Fibroblast of villous mesenchyme (primary cell): Measurements from ENCODE around the gene AQP3. TPM values are rescaled to one million over a fixed set of nuclear protein-coding genes. Genes with fewer than 3 reads are reported as not detected.
A peak's percentile ranks its signal among the peaks of the same experiment; 100 is the strongest.
"Not testable (repeated sequence)": the region's sequence is repeated elsewhere in the genome, so short reads cannot be mapped to it uniquely, and the experiment has no call there.

Experiments
- DNase-seq: peaks from one replicate; pipeline ENCODE4 v3.0.0-alpha.2; 2010; ENCODE audit warnings: low read depth
- H3K4me3 ChIP-seq: 2 replicates; pipeline ENCODE4 v1.5.1; 2011; ENCODE audit warnings: low read depth, mild to moderate bottlenecking, low read length
- total RNA-seq: library from RNA; depleted of rRNA; stranded (reverse); fragments of >200 nt; gene quantifications from 2 replicates; pipeline ENCODE4 v1.2.3, GENCODE V29; 2012
- TF ChIP-seq, protein P1 (sequence below): IDR thresholded peaks from 2 replicates; pipeline ENCODE4 v1.5.1; 2012; ENCODE audit warnings: low read depth, mild to moderate bottlenecking, low read length; ENCODE audit not compliant: insufficient read depth

Gene AQP3
- 0.86 and 0.97 TPM in 2 replicates for total RNA-seq

DNA sequence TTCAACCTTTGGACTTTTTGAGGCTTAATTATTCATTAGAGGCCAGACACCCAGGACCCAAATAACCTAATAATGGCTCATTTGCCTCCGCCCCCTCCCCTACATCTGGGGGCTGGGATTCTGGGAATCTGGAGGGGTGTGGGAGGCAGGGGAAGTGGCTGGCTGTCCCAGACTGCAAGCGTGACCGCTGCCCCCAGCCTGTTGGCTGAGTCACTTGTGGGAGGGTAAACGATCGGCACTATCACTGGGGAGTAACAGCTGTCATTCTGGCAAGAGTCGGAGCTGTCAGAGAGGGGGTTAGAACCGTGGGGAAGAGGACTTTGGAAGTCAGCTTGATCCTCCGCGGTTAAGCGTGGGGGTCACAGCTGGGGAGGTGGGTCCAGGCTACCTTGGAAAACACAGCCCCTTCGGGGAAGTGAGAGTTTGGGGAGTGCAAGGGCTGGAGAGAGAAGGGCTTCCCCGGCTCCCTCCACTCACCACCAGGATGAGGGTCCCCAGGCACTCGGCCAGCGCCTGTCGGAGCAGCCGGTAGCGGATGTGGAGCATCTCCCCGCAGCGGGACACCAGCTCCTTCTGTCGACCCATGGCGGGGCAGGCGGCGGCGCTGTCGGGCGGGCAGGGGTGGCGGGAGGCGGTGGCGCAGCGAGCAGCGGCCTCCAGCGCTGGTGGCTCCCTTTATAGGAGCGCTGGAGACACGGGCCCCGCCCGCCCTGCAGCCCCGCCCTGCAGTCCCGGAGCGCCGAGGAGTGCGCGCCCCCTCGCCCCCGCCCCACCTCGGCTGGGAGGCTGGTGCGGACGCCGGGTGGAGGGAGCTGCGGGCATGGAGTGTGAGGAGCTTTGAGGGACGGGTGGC, at the start of gene AQP3:
AQP3 (minus strand) TSS at position 648 of the 853 bp plus-strand sequence; CDS start at position 585, 63 bp downstream.
- TF ChIP-seq, protein P1, sequence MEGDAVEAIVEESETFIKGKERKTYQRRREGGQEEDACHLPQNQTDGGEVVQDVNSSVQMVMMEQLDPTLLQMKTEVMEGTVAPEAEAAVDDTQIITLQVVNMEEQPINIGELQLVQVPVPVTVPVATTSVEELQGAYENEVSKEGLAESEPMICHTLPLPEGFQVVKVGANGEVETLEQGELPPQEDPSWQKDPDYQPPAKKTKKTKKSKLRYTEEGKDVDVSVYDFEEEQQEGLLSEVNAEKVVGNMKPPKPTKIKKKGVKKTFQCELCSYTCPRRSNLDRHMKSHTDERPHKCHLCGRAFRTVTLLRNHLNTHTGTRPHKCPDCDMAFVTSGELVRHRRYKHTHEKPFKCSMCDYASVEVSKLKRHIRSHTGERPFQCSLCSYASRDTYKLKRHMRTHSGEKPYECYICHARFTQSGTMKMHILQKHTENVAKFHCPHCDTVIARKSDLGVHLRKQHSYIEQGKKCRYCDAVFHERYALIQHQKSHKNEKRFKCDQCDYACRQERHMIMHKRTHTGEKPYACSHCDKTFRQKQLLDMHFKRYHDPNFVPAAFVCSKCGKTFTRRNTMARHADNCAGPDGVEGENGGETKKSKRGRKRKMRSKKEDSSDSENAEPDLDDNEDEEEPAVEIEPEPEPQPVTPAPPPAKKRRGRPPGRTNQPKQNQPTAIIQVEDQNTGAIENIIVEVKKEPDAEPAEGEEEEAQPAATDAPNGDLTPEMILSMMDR: peak; percentile 36
- peak; percentile 37 for DNase-seq
- peak within 1 kb of the TSS; percentile 56 for H3K4me3 ChIP-seq

DNA sequence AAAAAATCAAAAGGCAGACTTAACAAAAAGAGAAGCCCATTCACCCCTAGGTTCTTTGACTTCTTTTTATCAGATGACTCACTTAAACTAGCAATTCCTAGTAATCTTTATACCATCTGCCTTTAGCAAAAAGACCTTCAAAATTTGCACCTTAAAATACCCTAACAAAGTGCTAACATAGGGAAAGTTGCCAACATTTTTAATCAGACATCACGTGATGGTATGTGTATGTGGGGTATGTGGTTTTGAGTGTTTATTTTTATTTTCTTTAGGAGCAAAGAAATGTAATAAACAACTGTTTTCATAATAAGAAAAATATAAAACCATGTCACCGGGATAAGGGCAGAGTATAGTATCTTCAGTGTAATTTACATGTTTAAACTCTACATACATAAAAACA, 46.4 kb upstream of the AQP3 start:
- H3K4me3 ChIP-seq: not testable (repeated sequence)
- DNase-seq: peak; percentile 7

DNA sequence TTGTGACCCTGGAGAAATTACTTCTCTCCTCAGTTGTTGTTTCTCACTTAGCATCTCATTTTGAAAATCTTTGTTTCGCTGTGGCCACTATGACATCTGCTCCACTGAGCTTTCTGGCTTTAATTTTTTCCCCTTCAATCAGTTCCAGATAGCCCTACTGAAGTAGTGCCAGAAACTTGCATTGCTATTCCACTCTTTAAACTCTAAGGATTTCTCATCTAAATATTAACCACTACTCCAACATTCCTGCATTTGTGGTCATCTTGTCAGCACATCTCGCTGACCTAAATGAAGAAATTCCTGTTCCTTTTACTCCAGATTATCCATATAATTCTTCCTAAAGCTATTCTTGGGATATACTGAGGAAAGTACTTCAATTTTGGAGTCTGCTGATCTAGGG, 41.7 kb upstream of the AQP3 start:
- DNase-seq: peak; percentile 18
- no peak overlapping the region for H3K4me3 ChIP-seq
- TF ChIP-seq, protein P1: no peak

DNA sequence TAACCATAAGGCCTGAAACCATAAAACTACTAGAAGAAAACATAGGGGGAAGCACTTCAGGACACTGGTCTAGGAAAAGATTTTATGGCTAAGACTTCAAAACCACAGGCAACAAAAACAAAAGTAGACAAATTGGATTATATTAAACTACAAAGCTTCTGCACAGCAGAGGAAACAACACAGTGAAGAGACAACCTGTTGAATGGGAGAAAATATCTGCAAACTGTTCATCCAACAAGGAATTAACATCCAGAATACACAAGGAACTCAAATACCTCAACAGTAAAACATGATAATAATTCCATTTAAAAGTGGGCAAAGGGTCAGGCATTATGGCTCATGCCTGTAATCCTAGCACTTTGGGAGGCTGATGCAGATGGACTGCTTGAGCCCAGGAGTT, 37.9 kb upstream of the AQP3 start:
- not testable (repeated sequence) for DNase-seq, H3K4me3 ChIP-seq

DNA sequence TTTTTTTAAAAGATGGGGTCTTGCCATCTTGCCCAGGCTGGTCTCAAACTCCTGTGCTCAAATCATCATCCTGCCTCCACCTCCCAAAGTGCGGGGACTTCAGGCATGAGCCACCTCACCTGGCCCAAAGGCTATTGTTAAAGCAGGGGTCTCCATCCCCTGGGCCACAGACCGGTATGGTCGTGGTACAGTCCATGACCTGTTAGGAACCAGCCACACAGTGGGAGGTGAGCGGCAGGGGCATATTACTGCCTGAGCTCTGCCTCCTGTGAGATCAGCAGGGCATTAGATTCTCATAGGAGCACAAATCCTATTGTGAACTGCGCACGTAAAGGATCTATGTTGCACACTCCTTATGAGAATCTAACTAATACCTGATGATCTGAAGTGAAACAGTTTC, 33.6 kb upstream of the AQP3 start:
- TF ChIP-seq, protein P1: no peak
- H3K4me3 ChIP-seq: no peak overlapping the region
- no peak for DNase-seq

DNA sequence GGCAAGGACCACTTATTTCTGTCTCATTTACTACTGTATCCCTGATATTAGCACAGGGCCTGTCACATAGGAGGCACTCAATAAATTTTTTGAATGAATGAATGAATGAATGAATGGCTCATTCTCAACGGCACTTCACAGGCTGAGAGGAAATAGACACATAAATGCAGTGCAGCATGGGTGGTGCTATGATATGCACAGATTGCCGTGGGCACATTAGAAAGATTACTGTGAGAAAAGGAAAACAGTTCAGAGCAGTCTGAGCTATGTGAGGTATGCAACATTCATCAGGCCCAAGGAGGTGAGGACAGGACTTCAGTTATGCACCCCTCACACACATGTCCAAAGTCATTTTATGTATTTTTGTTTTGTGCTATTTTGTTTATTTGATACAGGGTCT, 32.7 kb upstream of the AQP3 start:
- TF ChIP-seq, protein P1: no peak
- H3K4me3 ChIP-seq: no peak overlapping the region
- DNase-seq: no peak

DNA sequence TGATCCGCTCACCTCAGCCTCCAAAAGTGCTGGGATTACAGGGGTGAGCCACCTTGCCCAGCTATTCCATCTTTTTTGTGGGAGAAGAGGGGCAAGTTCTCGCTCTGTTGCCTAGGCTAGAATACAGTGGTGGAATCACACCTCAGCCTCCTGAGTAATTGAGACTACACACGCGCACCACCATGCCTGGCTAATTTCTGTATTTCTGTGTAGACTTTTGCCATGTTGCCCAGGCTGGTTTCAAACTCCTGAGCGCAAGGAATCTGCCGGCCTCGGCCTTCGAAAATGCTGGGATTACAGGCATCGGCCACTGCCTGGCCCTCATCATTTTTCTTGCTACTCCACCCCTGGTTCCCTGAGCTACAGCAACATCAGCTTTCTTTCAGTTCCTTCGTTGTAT, 29.1 kb upstream of the AQP3 start:
- TF ChIP-seq, protein P1: no peak
- no peak overlapping the region for H3K4me3 ChIP-seq
- DNase-seq: no peak

DNA sequence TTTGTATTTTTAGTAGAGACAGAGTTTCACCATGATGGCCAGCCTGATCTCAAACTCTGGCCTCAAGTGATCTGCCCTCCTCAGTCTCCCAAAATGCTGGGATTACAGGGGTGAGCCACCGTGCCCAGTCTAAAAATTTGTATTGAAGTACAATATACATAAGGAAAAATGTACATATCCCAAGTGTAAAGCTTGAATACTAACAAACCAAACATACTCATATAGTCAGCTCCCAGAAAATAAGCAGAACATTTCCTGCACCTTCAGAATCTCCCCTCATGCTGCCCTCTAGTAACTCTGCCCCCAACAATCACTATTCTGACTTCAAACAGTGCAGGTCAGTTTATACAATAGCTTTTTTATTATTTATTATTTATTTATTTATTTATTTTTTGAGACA, 28.0 kb upstream of the AQP3 start:
- TF ChIP-seq, protein P1: no peak
- H3K4me3 ChIP-seq: no peak overlapping the region
- DNase-seq: no peak
